K562 (cell line): Measurements from ENCODE around the gene SHISAL2A. TPM values are rescaled to one million over a fixed set of nuclear protein-coding genes. Genes with fewer than 3 reads are reported as not detected.

Experiments used
- CSDE1 ChIP-seq, 2 experiments: fragments of 450-650 bp; IDR thresholded peaks; 2 replicates each; pipeline ENCODE4 v1.6.1; 2016; ENCODE audit warnings: mild to moderate bottlenecking in 1 of 2
- ETV1 ChIP-seq: fragments of 450-650 bp; conservative IDR thresholded peaks from 2 replicates; pipeline ENCODE4 v1.6.1; 2016; ENCODE audit warnings: missing genetic modification characterization, control low read depth, low read depth, missing compliant biosample characterization
- GATAD2B ChIP-seq: fragments of 450-650 bp; IDR thresholded peaks from 2 replicates; pipeline ENCODE4 v1.6.1; 2017; ENCODE audit warnings: mild to moderate bottlenecking, borderline replicate concordance
- HMBOX1 ChIP-seq: sonication (generic); IDR thresholded peaks from 2 replicates; pipeline ENCODE4 v1.6.1; 2016
- JUND ChIP-seq, 2 experiments: IDR thresholded peaks; 2 replicates in 1 of 2; 3 replicates in 1 of 2; pipeline ENCODE4 v1.6.1; 2011; ENCODE audit warnings: borderline replicate concordance in 2 of 2, low read depth in 2 of 2, low read length in 2 of 2, improper control_type of control experiment in 1 of 2, missing biosample characterization in 1 of 2, missing genetic modification characterization in 1 of 2, missing genetic modification reagents in 1 of 2
- MIER1 ChIP-seq: fragments of 450-650 bp; IDR thresholded peaks from 2 replicates; pipeline ENCODE4 v1.6.1; 2016; ENCODE audit warnings: antibody characterized with exemption, mild to moderate bottlenecking, low read depth
- MTA2 ChIP-seq: fragments of 450-650 bp; IDR thresholded peaks from 2 replicates; pipeline ENCODE4 v1.6.1; 2016; ENCODE audit warnings: low read depth
- NFATC3 ChIP-seq: fragments of 450-650 bp; IDR thresholded peaks from 2 replicates; pipeline ENCODE4 v1.6.1; 2017; ENCODE audit warnings: mild to moderate bottlenecking
- PBX2 ChIP-seq, 2 experiments: IDR thresholded peaks in 1 of 2; conservative IDR thresholded peaks in 1 of 2; 2 replicates each; pipeline ENCODE4 v1.6.1; 2016; ENCODE audit warnings: low read depth in 2 of 2, mild to moderate bottlenecking in 1 of 2, missing compliant biosample characterization in 1 of 2, missing genetic modification characterization in 1 of 2, moderate library complexity in 1 of 2
- PHB2 ChIP-seq: fragments of 450-650 bp; IDR thresholded peaks from 2 replicates; pipeline ENCODE4 v1.6.1; 2017; ENCODE audit warnings: low read depth
- POLR2AphosphoS5 ChIP-seq: IDR thresholded peaks from 2 replicates; pipeline ENCODE4 v1.6.1; 2011; ENCODE audit warnings: mild to moderate bottlenecking, low read depth, low read length, moderate library complexity; ENCODE audit not compliant: control insufficient read depth, insufficient read depth
- RNF219 ChIP-seq: fragments of 250-450 bp; sonication (Bioruptor Pico); IDR thresholded peaks from 2 replicates; pipeline ENCODE4 v1.5.0; 2022; ENCODE audit warnings: mild to moderate bottlenecking
- SIN3B ChIP-seq: fragments of 450-650 bp; IDR thresholded peaks from 2 replicates; pipeline ENCODE4 v1.6.1; 2017; ENCODE audit warnings: low read depth, mild to moderate bottlenecking, moderate library complexity
- SOX6 ChIP-seq: fragments of 450-650 bp; IDR thresholded peaks from 2 replicates; pipeline ENCODE4 v1.6.1; 2014; ENCODE audit warnings: mild to moderate bottlenecking
- SRSF7 ChIP-seq: fragments of 200-400 bp; formaldehyde crosslinking; optimal IDR thresholded peaks from 2 replicates; pipeline ENCODE3; 2017; ENCODE audit warnings: mild to moderate bottlenecking, low read depth, low read length
- TCFL5 ChIP-seq: fragments of 250-450 bp; sonication (Bioruptor Pico); conservative IDR thresholded peaks from 2 replicates; pipeline ENCODE4 v1.6.1; 2021; ENCODE audit warnings: mild to moderate bottlenecking, moderate library complexity, matching md5 sums
- ZFP36 ChIP-seq: fragments of 150-350 bp; IDR thresholded peaks from 2 replicates; pipeline ENCODE4 v1.6.1; 2018; ENCODE audit warnings: low read length, low read depth; ENCODE audit not compliant: partially characterized antibody
- ZNF280A ChIP-seq: fragments of 450-650 bp; IDR thresholded peaks from 2 replicates; pipeline ENCODE4 v1.6.1; 2018; ENCODE audit warnings: mild to moderate bottlenecking, low read depth; ENCODE audit not compliant: partially characterized antibody
- ZNF445 ChIP-seq: fragments of 250-450 bp; sonication (Bioruptor Pico); IDR thresholded peaks from 2 replicates; pipeline ENCODE4 v1.4.0; 2020; ENCODE audit warnings: low read depth, mild to moderate bottlenecking, moderate library complexity
- ZNF668 ChIP-seq: fragments of 250-450 bp; sonication (Bioruptor Pico); IDR thresholded peaks from 2 replicates; pipeline ENCODE4 v1.8.0; 2022; ENCODE audit warnings: mild to moderate bottlenecking, inconsistent platforms
- polyA plus RNA-seq, 8 experiments: library from polyadenylated mRNA; depleted of rRNA in 4 of 8; stranded (reverse) in 5 of 8; unstranded in 3 of 8; fragments of >200 nt; fragmentation: Nextera tagmentation in 2 of 8; fragmentation: Illumina TruSeq in 1 of 8; extraction: Ambion mirVana in 2 of 8; extraction: Trizol in 1 of 8; gene quantifications; 2 replicates each; pipeline versions ENCODE4 v1.2.1 to v1.2.3, GENCODE V29; 2011 to 2014; ENCODE audit warnings: inconsistent platforms in 1 of 8, missing spikeins in 1 of 8
- total RNA-seq, 7 experiments: library from RNA; depleted of rRNA in 6 of 7; stranded (reverse); fragments of >200 nt in 6 of 7; fragmentation: Illumina TruSeq in 2 of 7; extraction: Trizol in 2 of 7; gene quantifications; 2 replicates each; pipeline versions ENCODE4 v1.2.1 to v1.2.3, GENCODE V29; 2011 to 2021; ENCODE audit warnings: low replicate concordance in 1 of 7

SHISAL2A gene
- total and polyA plus RNA-seq, 9 of the 15 experiments (the other 6 are each of a cell fraction or from before 2014, with no cell fraction given): 0.11 TPM; not detected in 8

- TF ChIP-seq SIN3B (no peak), HMBOX1 (no peak), ZNF445 (CRISPR knock-in tag) (no peak), POLR2AphosphoS5 (peak; percentile 92), ZFP36 (peak; percentile 93), ZNF668 (CRISPR knock-in tag) (0 out of 2 replicates have a peak, but pooled peaks have one; percentile 19), CSDE1 (IDR thresholded peaks at IDR 0.05) (0 out of 4 replicates have a peak, but pooled peaks of 1 of the 2 experiments have one; percentile 34), PBX2 (CRISPR knock-in tag; IDR thresholded peaks at IDR 0.05; ENCODE audit: low read depth) (no peak), PBX2 (tag; conservative IDR thresholded peaks at IDR 0.05; ENCODE audit: low read depth) (peak; percentile 27; the same call in 1 of the 2 replicates), TCFL5 (no peak), ETV1 (tag) (peak; percentile 57), MIER1 (no peak), MTA2 (peak; percentile 93), NFATC3 (0 out of 2 replicates have a peak, but pooled peaks have one; percentile 60), SOX6 (peak; percentile 81), GATAD2B (peak; percentile 65), SRSF7 (no peak), ZNF280A (no peak), PHB2 (peak; percentile 74), JUND (IDR thresholded peaks at IDR 0.05; ENCODE audit: borderline replicate concordance, low read depth, low read length) (peak; percentile 66; the same call in 1 of the 2 replicates), JUND (tag; IDR thresholded peaks at IDR 0.05; ENCODE audit: borderline replicate concordance, low read depth, low read length) (peak; percentile 56; the same call in 1 of the 3 replicates), RNF219 (CRISPR knock-in tag) (no peak)
These were observed 19.2 kb upstream of the SHISAL2A start (continued) for GRCh38 chr1:52613636-52614373.
